K562 (cell line): ENCODE measurements around the gene KCTD19. TPM values are rescaled to one million over a fixed set of nuclear protein-coding genes. Genes with fewer than 3 reads are reported as not detected.

Experiments used
- ATAC-seq: fragments of 200-7000 bp; cut with Tn5 transposase; 3 replicates; pipeline ENCODE4 v1.9.1; 2020; ENCODE audit warnings: moderate library complexity
- BruUV-seq: library from RNA; stranded (reverse); fragments of 400-500 nt; replicated peaks from 2 replicates; lab custom pipeline; 2021; lab: Mats Ljungman, UMichigan
- CTCF ChIA-PET: fragments of 300-600 bp; formaldehyde crosslinking; extraction: SDS; loops from one replicate; lab custom pipeline; 2021; ENCODE audit warnings: low intra/inter-chr PET ratio; lab: Yijun Ruan, JAX
- POLR2A ChIA-PET: fragments of 300-600, 350-650 bp; sonication (Branson Sonifier 250); formaldehyde crosslinking; extraction: SDS; loops from one replicate; lab custom pipeline; 2021; ENCODE audit warnings: antibody characterized with exemption, inconsistent platforms; lab: Yijun Ruan, JAX
- DNase-seq, 4 experiments: peaks; one replicate each; pipeline versions ENCODE4 v3.0.0 to v3.0.0-alpha.2; 2011 to 2018; ENCODE audit warnings: low spot score in 3 of 4, mixed read lengths in 3 of 4; ENCODE audit errors: extremely low read depth in 1 of 4
- FAIRE-seq: peaks from 2 replicates; lab custom pipeline; 2011; peaks lifted over from hg19 to GRCh38; lab: Jason Lieb, UNC
- H2AFZ ChIP-seq: 2 replicates; pipeline ENCODE4 v1.6.0; 2011; ENCODE audit warnings: low read depth, low read length, control low read depth, inconsistent platforms
- H3K27ac ChIP-seq: fragments of 200-600 bp; 3 replicates; pipeline ENCODE4 v1.8.0; 2011; ENCODE audit warnings: low read depth, mild to moderate bottlenecking, control low read depth, inconsistent platforms, low read length, moderate library complexity, mixed read lengths; ENCODE audit errors: extremely low read depth
- H3K27me3 ChIP-seq, 2 experiments: fragments of 300-600 bp in 1 of 2; 2 replicates in 1 of 2; 3 replicates in 1 of 2; pipeline versions ENCODE4 v1.6.0 to v1.8.0; 2011; ENCODE audit warnings: inconsistent platforms in 2 of 2, low read length in 2 of 2, mild to moderate bottlenecking in 1 of 2, mixed read lengths in 1 of 2, moderate library complexity in 1 of 2; ENCODE audit not compliant: control insufficient read depth in 2 of 2, insufficient read depth in 2 of 2
- H3K36me3 ChIP-seq: fragments of 300-600 bp; 3 replicates; pipeline ENCODE4 v1.8.0; 2011; ENCODE audit warnings: mild to moderate bottlenecking, low read length, inconsistent platforms; ENCODE audit not compliant: control insufficient read depth, insufficient read depth
- H3K4me1 ChIP-seq, 2 experiments: fragments of 200-600 bp in 1 of 2; replicated peaks in 1 of 2; 2 replicates in 1 of 2; 3 replicates in 1 of 2; pipeline versions ENCODE4 v1.5.1 to v1.8.0; 2011; ENCODE audit warnings: inconsistent platforms in 2 of 2, low read length in 2 of 2, mild to moderate bottlenecking in 1 of 2, mixed read lengths in 1 of 2, moderate library complexity in 1 of 2; ENCODE audit not compliant: control insufficient read depth in 2 of 2, insufficient read depth in 2 of 2
- H3K4me2 ChIP-seq: 2 replicates; pipeline ENCODE4 v1.6.1; 2011; ENCODE audit warnings: low read length, control low read depth, inconsistent platforms, mixed read lengths; ENCODE audit not compliant: insufficient read depth
- H3K4me3 ChIP-seq: fragments of 200-600 bp; sonication (generic), shearing (Covaris generic); 2 replicates; pipeline ENCODE4 v1.5.1; 2016; ENCODE audit warnings: control low read depth, inconsistent platforms
- H3K79me2 ChIP-seq: fragments of 200-600 bp; 3 replicates; pipeline ENCODE4 v1.8.0; 2011; ENCODE audit warnings: low read length, inconsistent platforms; ENCODE audit not compliant: control insufficient read depth, insufficient read depth
- H3K9ac ChIP-seq, 2 experiments: 2 replicates each; pipeline versions ENCODE4 v1.6.0 to v1.6.1; 2011; ENCODE audit warnings: low read depth in 2 of 2, low read length in 2 of 2, control low read depth in 1 of 2, inconsistent platforms in 1 of 2, mild to moderate bottlenecking in 1 of 2, mixed read lengths in 1 of 2; ENCODE audit not compliant: insufficient read depth in 1 of 2
- H3K9me1 ChIP-seq: one replicate; pipeline ENCODE4 v1.6.0; 2011; ENCODE audit warnings: inconsistent platforms, mild to moderate bottlenecking, low read length, moderate library complexity; ENCODE audit not compliant: control insufficient read depth, insufficient read depth
- H3K9me3 ChIP-seq: replicated peaks from 2 replicates; pipeline ENCODE4 v1.5.1; 2011; ENCODE audit warnings: low read depth, low read length, inconsistent platforms; ENCODE audit not compliant: control insufficient read depth, insufficient read depth
- H4K20me1 ChIP-seq: replicated peaks from 2 replicates; pipeline ENCODE4 v1.6.1; 2011; ENCODE audit warnings: low read length, inconsistent platforms, mixed read lengths; ENCODE audit not compliant: control insufficient read depth, insufficient read depth
- ETS2 ChIP-seq: IDR thresholded peaks from 2 replicates; pipeline ENCODE4 v1.6.1; 2016; ENCODE audit warnings: borderline replicate concordance, missing genetic modification characterization, mild to moderate bottlenecking, moderate library complexity, missing compliant biosample characterization; ENCODE audit not compliant: poor library complexity, severe bottlenecking
- IRF2 ChIP-seq: sonication (generic); formaldehyde crosslinking; IDR thresholded peaks from 2 replicates; pipeline ENCODE4 v1.8.1; 2022; ENCODE audit warnings: mild to moderate bottlenecking, missing genetic modification reagents
- MYNN ChIP-seq, 2 experiments: sonication (generic); formaldehyde crosslinking in 1 of 2; IDR thresholded peaks; 2 replicates each; pipeline versions ENCODE4 v1.5.0 to v1.6.1; 2016 to 2020; ENCODE audit warnings: antibody characterized with exemption in 1 of 2, missing genetic modification reagents in 1 of 2
- whole genome bisulfite sequencing: fragments of 100-300 bp; shearing (Covaris generic); methylation state at CpG from one replicate; pipeline ENCODE4 v1.1.6; 2016; ENCODE audit warnings: low coverage, mixed read lengths; ENCODE audit not compliant: insufficient coverage; ENCODE audit errors: missing lambda C conversion rate; 5-methylcytosine and 5-hydroxymethylcytosine counted together
- in situ Hi-C: fragments of 300-500 bp; cut with MboI; formaldehyde crosslinking; loops from 4 replicates; pipeline ENCODE4 v1.15.0; 2018; ENCODE audit warnings: inconsistent platforms, mixed read lengths
- intact Hi-C: fragments of 100-400 bp; cut with micrococcal nuclease; formaldehyde crosslinking; loops from 2 replicates; pipeline ENCODE4 v1.14.2; 2022
- polyA plus RNA-seq, 8 experiments: library from polyadenylated mRNA; depleted of rRNA in 4 of 8; stranded (reverse) in 5 of 8; unstranded in 3 of 8; fragments of >200 nt; fragmentation: Nextera tagmentation in 2 of 8; fragmentation: Illumina TruSeq in 1 of 8; extraction: Ambion mirVana in 2 of 8; extraction: Trizol in 1 of 8; gene quantifications; 2 replicates each; pipeline versions ENCODE4 v1.2.1 to v1.2.3, GENCODE V29; 2011 to 2014; ENCODE audit warnings: inconsistent platforms in 1 of 8, missing spikeins in 1 of 8
- total RNA-seq, 7 experiments: library from RNA; depleted of rRNA in 6 of 7; stranded (reverse); fragments of >200 nt in 6 of 7; fragmentation: Illumina TruSeq in 2 of 7; extraction: Trizol in 2 of 7; gene quantifications; 2 replicates each; pipeline versions ENCODE4 v1.2.1 to v1.2.3, GENCODE V29; 2011 to 2021; ENCODE audit warnings: low replicate concordance in 1 of 7
- TF ChIP-seq, protein P1 (sequence below): fragments of 250-450 bp; sonication (Bioruptor Pico); IDR thresholded peaks from 2 replicates; pipeline ENCODE4 v1.6.1; 2021; ENCODE audit warnings: mild to moderate bottlenecking

Gene KCTD19
- total and polyA plus RNA-seq, 9 of the 15 experiments (the other 6 are each of a cell fraction or from before 2014, with no cell fraction given), result 0.03 to 0.91 (median 0.22) TPM; not detected in 2

DNA sequence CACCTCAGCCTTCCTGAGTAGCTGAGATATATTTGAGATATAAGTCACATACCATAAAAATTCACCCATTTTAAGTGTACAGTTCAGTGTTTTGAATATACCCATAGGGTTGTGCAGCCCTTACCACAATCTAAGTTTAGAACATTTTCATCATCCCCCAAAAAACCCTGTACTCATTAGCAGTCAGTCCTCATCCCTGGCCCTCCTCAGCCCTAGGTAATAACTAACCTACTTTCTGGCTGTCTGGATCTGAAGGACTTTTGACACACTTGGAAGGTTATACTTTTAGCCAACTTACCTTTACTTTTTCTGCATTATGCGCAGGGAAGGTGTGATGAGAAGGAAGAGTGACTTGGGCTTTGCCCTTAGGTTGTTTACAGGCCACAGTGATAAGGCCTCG is 51.2 kb downstream of the KCTD19 start:
- 92% methylated on average over 2 of the region's 2 CpGs for WGBS
- intact Hi-C loops, result loop anchor here (5.0 kb wide), 1 partner anchor 38 kb away; no protein-coding TSS in a partner anchor

DNA sequence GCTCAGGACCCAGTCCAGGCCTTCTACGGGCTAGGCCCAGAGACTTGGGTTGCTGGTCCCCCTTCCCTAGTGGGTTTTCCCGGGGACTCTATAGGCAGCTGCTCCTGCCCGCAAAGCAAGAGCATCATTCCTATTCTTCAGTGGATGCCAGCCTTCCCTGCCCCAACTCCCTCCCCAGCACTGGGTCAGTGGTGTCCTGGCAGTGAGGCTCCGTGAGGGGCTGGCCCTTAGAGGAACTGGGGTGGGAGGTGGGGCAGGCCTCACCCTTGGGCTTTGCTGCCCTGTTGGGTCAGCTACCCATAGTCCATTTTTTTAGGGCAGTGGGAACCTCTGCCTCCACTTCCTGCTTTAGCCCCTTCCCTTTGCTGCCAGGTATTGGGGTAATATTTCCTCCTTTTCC is 55.1 kb downstream of the KCTD19 start:
- peaks cover 23 to 29% of the 10 kb centered on the region in 2 experiments for H3K4me1 ChIP-seq
- CTCF ChIA-PET, result no interaction called here
- H3K4me2 ChIP-seq, result no peak overlapping the region
- H4K20me1 ChIP-seq, result no peaks in the 10 kb centered on the region
- H3K36me3 ChIP-seq, result peaks cover 15% of the 10 kb centered on the region; the same call in 1 of the 3 replicates
- POLR2A ChIA-PET, result interaction anchor here (0.5 to 1.0 kb wide), 2 partner anchors 35 to 63 kb away, joined by 3 read pairs; no protein-coding TSS in a partner anchor
- WGBS, result 85% methylated on average over 4 of the region's 4 CpGs
- no peak for ATAC-seq
- in situ Hi-C loops (no loop called here), intact Hi-C loops (no loop called here)
- H3K4me3 ChIP-seq, result no peak overlapping the region
- no peaks in the 10 kb centered on the region for H3K9me1 ChIP-seq
- FAIRE-seq, result no peak
- DNase-seq, result no peak
- no peak overlapping the region for H3K27ac ChIP-seq
- H3K9me3 ChIP-seq, result no peaks in the 10 kb centered on the region
- TF ChIP-seq ETS2, result no peak
- 0 out of 2 replicates have a peak, but pooled peaks have one; percentile 4 for TF ChIP-seq MYNN (IDR thresholded peaks at IDR 0.05)
- TF ChIP-seq MYNN (CRISPR knock-in tag; IDR thresholded peaks at IDR 0.05), result no peak
- TF ChIP-seq, all 486 proteins: peak for 1
- no peak overlapping the region for H2AFZ ChIP-seq
- H3K9ac ChIP-seq, result 0 out of 4 replicates have a peak overlapping the region, but pooled peaks of 1 of the 2 experiments have one; percentile 31
- no peaks in the 10 kb centered on the region for H3K79me2 ChIP-seq
- no TSS peak for BruUV-seq
- H3K27me3 ChIP-seq, result no peaks in the 10 kb centered on the region

More for the DNA sequence above, 51.2 kb downstream of the KCTD19 start:
- ATAC-seq, result no peak
- Histone ChIP-seq H3K9me1 (no peaks in the 10 kb centered on the region), H3K27me3 (no peaks in the 10 kb centered on the region), H3K79me2 (peaks cover 30% of the 10 kb centered on the region), H4K20me1 (no peaks in the 10 kb centered on the region), H3K27ac (no peak overlapping the region), H3K9me3 (no peaks in the 10 kb centered on the region), H3K9ac (no peak overlapping the region), H3K4me1 (peaks cover 22 to 38% of the 10 kb centered on the region in 2 experiments), H3K4me3 (no peak overlapping the region), H3K36me3 (peaks cover 30% of the 10 kb centered on the region; the same call in 2 of the 3 replicates), H3K4me2 (no peak overlapping the region), H2AFZ (no peak overlapping the region)
- DNase-seq, result no peak
- POLR2A ChIA-PET, result no interaction called here
- in situ Hi-C loops, result no loop called here
- TF ChIP-seq, protein P1, sequence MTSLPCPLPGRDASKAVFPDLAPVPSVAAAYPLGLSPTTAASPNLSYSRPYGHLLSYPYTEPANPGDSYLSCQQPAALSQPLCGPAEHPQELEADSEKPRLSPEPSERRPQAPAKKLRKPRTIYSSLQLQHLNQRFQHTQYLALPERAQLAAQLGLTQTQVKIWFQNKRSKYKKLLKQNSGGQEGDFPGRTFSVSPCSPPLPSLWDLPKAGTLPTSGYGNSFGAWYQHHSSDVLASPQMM, result no peak
- TF ChIP-seq IRF2, result no peak
- CTCF ChIA-PET, result no interaction called here
- peak; percentile 11 for FAIRE-seq
- BruUV-seq, result TSS peak; percentile 16
